ENCODE results near the gene ATXN7L1.

ATXN7L1 gene

DNA sequence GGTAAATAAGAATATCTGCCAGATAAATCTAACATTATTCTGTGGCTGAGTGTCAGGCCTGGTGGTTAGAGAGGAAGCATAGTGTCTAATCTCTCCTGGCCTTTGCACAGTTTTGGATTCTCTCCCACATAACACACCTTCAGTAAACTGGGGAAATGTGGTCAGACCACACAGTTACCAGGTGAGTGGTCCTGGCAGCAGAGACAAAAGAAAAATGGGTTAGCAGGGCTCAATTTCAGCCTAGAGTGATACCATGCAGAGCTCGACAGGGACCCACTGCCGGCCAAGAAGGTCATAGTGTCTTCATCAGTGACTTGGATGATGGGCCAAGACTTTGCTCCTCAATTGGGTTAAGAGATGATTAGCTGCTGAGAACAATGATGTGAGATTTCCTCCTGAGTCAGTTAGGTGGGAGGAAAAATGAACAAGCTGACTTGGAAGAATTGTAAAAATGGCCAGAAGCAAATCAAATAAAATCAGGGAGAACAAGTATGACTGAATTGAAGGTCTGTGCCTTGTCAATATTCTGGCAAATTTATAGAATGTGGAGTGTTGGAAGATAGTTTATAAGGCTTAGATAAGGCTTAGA, 225.9 kb downstream of the ATXN7L1 start:
- no peaks in the 10 kb centered on the region for H3K9me2 ChIP-seq (replicated peaks; ENCODE audit: insufficient read depth, low read length)
- H3F3A ChIP-seq (ENCODE audit: insufficient read depth, low read length), result no peaks in the 10 kb centered on the region
- no peak for DNase-seq
- H3K4me1 ChIP-seq (ENCODE audit: low read length), result no peaks in the 10 kb centered on the region
- no peaks in the 10 kb centered on the region for H3K9me3 ChIP-seq (replicated peaks; ENCODE audit: insufficient read depth, low read length)
- TF ChIP-seq, protein P1, sequence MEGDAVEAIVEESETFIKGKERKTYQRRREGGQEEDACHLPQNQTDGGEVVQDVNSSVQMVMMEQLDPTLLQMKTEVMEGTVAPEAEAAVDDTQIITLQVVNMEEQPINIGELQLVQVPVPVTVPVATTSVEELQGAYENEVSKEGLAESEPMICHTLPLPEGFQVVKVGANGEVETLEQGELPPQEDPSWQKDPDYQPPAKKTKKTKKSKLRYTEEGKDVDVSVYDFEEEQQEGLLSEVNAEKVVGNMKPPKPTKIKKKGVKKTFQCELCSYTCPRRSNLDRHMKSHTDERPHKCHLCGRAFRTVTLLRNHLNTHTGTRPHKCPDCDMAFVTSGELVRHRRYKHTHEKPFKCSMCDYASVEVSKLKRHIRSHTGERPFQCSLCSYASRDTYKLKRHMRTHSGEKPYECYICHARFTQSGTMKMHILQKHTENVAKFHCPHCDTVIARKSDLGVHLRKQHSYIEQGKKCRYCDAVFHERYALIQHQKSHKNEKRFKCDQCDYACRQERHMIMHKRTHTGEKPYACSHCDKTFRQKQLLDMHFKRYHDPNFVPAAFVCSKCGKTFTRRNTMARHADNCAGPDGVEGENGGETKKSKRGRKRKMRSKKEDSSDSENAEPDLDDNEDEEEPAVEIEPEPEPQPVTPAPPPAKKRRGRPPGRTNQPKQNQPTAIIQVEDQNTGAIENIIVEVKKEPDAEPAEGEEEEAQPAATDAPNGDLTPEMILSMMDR (IDR thresholded peaks at IDR 0.05; ENCODE audit: low read length), result no peak
- no peak for TF ChIP-seq EZH2phosphoT487 (IDR thresholded peaks at IDR 0.05; ENCODE audit: low read length)
- TF ChIP-seq EZH2 (optimal IDR thresholded peaks at IDR 0.05; ENCODE audit: low read depth, low read length), result no peak
- H3K36me3 ChIP-seq (replicated peaks; ENCODE audit: insufficient read depth, low read length), result no peaks in the 10 kb centered on the region
- no peak overlapping the region for H3K4me3 ChIP-seq (ENCODE audit: low read length)
- no peak overlapping the region for H2AFZ ChIP-seq (ENCODE audit: low read length)
- H3K27ac ChIP-seq (ENCODE audit: low read length), result no peak overlapping the region
- no peaks in the 10 kb centered on the region for H3K79me2 ChIP-seq (ENCODE audit: low read length)
- no peak overlapping the region for H3K4me2 ChIP-seq (ENCODE audit: low read depth, low read length)
- no peaks in the 10 kb centered on the region for H3K27me3 ChIP-seq (replicated peaks; ENCODE audit: insufficient read depth, low read length)
- no peak overlapping the region for H3K9ac ChIP-seq (ENCODE audit: low read length)
- no peaks in the 10 kb centered on the region for H4K20me1 ChIP-seq (ENCODE audit: insufficient read depth, low read length)

DNA sequence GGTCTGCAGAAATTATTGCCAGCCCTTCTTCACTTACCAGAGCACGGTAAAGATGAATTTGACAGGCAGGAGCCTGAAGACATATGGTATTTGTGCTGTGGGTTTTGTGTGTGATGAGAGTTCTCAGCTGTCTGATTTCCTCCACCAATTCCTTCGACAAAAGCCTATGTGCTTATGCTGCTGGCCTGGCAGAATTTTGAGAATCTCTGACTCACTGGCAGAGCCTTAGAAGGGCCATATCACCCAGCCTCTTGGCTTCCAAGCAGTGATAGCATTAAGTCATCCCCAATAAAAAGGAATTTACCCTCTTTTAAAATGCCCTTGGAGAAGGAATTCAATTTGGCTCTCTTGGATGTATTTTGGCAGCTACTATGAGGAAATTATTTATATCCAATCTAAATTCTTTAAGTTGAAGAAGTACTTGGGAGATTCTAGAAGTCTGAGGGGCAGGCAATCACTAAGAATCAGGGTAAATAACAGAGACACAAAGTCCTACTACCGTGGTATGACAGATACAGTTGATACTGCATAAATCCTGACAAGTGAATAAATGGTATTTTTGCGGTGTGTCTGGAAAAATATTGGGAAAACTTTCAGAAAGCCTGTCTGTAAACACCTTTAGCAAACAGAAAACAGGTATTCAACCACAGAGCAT, 226.5 kb downstream of the ATXN7L1 start:
- H3K79me2 ChIP-seq (ENCODE audit: low read length), result no peaks in the 10 kb centered on the region
- H3K4me2 ChIP-seq (ENCODE audit: low read depth, low read length), result no peak overlapping the region
- no peak overlapping the region for H3K4me3 ChIP-seq (ENCODE audit: low read length)
- H3F3A ChIP-seq (ENCODE audit: insufficient read depth, low read length), result no peaks in the 10 kb centered on the region
- no peaks in the 10 kb centered on the region for H4K20me1 ChIP-seq (ENCODE audit: insufficient read depth, low read length)
- no peak overlapping the region for H3K27ac ChIP-seq (ENCODE audit: low read length)
- no peak overlapping the region for H2AFZ ChIP-seq (ENCODE audit: low read length)
- H3K9me2 ChIP-seq (replicated peaks; ENCODE audit: insufficient read depth, low read length), result no peaks in the 10 kb centered on the region
- no peaks in the 10 kb centered on the region for H3K4me1 ChIP-seq (ENCODE audit: low read length)
- no peak for TF ChIP-seq EZH2 (optimal IDR thresholded peaks at IDR 0.05; ENCODE audit: low read depth, low read length)
- TF ChIP-seq, protein P1 (IDR thresholded peaks at IDR 0.05; ENCODE audit: low read length), result no peak
- no peak for TF ChIP-seq EZH2phosphoT487 (IDR thresholded peaks at IDR 0.05; ENCODE audit: low read length)
- H3K36me3 ChIP-seq (replicated peaks; ENCODE audit: insufficient read depth, low read length), result no peaks in the 10 kb centered on the region
- H3K9me3 ChIP-seq (replicated peaks; ENCODE audit: insufficient read depth, low read length), result no peaks in the 10 kb centered on the region
- H3K9ac ChIP-seq (ENCODE audit: low read length), result no peak overlapping the region
- no peaks in the 10 kb centered on the region for H3K27me3 ChIP-seq (replicated peaks; ENCODE audit: insufficient read depth, low read length)
- DNase-seq, result no peak

DNA sequence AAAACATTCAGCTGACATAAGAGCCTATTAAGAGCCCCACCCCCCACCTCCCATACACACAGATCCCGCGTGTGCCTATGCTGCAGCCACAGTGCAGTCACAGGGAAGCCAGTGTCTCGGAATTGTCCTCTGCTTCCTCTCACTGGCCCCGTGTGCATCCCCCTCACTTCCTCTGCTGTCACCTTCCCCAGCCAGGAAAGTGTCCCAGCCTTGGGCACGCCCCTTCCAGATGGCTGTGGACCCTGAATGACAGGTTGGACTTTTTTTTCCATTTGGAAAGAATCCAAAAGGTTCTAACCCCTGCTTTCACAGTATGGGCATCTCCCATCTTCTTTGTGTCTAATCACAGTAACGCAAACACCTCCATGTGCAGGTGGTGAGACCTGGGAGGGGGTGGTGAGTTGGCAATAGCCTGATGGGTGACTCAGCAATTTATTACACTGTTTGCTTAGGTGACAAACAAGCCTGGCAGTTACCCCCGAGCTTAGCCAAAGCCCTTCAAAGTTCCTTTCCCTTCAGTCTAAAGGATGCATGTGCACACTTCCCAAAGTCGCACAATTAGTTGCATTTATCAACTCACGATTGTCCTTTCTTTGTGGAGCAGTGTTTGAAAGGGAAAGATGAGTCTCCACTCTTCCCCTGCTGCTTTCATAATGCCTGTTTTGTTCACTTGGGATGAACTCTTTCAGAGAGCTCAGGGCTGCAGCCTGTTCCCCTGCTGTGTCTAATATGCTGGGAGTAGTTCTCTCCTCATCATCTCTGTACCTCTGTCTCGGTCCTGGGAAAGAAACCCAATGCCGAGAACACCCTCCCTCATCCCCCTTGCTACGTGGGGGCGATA, 227.6 kb downstream of the ATXN7L1 start:
- Histone ChIP-seq H4K20me1 (ENCODE audit: insufficient read depth, low read length) (no peaks in the 10 kb centered on the region), H2AFZ (ENCODE audit: low read length) (no peak overlapping the region), H3K4me1 (ENCODE audit: low read length) (no peaks in the 10 kb centered on the region)

More for the DNA sequence above, 227.6 kb downstream of the ATXN7L1 start:
- Histone ChIP-seq H3K4me2 (ENCODE audit: low read depth, low read length) (no peak overlapping the region), H3F3A (ENCODE audit: insufficient read depth, low read length) (no peaks in the 10 kb centered on the region), H3K4me3 (ENCODE audit: low read length) (no peak overlapping the region), H3K27ac (ENCODE audit: low read length) (no peak overlapping the region), H3K9ac (ENCODE audit: low read length) (no peak overlapping the region), H3K79me2 (ENCODE audit: low read length) (no peaks in the 10 kb centered on the region), H3K36me3 (replicated peaks; ENCODE audit: insufficient read depth, low read length) (no peaks in the 10 kb centered on the region), H3K27me3 (replicated peaks; ENCODE audit: insufficient read depth, low read length) (no peaks in the 10 kb centered on the region), H3K9me3 (replicated peaks; ENCODE audit: insufficient read depth, low read length) (no peaks in the 10 kb centered on the region), H3K9me2 (replicated peaks; ENCODE audit: insufficient read depth, low read length) (no peaks in the 10 kb centered on the region)
- no peak for TF ChIP-seq EZH2phosphoT487 (IDR thresholded peaks at IDR 0.05; ENCODE audit: low read length)
- no peak for DNase-seq

All from MM.1S (cell line).